GM19023 (cell line): ENCODE results near the gene LEAP2.
"Not testable (repeated sequence)": the region's sequence is repeated elsewhere in the genome, so short reads cannot be mapped to it uniquely, and the experiment has no call there.

ENCODE experiments used
- ATAC-seq: cut with Tn5 transposase; IDR thresholded peaks from one replicate; pipeline ENCODE4 v1.9.1; 2021; ENCODE audit warnings: mild to moderate bottlenecking, moderate library complexity; ENCODE audit not compliant: unreplicated experiment

Gene LEAP2

GRCh38 chr5:132840313-132840712 lies 33.2 kb upstream of the LEAP2 start:
- no peak for ATAC-seq

- no peak for ATAC-seq
Measured at GRCh38 chr5:132840896-132841295, 32.6 kb upstream of the LEAP2 start.

GRCh38 chr5:132841305-132841704 lies 32.2 kb upstream of the LEAP2 start:
- ATAC-seq = no peak

GRCh38 chr5:132848270-132848669 lies 25.2 kb upstream of the LEAP2 start:
- ATAC-seq = no peak

GRCh38 chr5:132849347-132849746 lies 24.1 kb upstream of the LEAP2 start:
- no peak for ATAC-seq

- ATAC-seq = no peak
Measured at GRCh38 chr5:132850066-132850465, 23.4 kb upstream of the LEAP2 start.

- ATAC-seq = no peak
Measured at GRCh38 chr5:132853323-132853722, 20.1 kb upstream of the LEAP2 start.

GRCh38 chr5:132853790-132854189 lies 19.7 kb upstream of the LEAP2 start:
- no peak for ATAC-seq

GRCh38 chr5:132854301-132854700 lies 19.2 kb upstream of the LEAP2 start:
- ATAC-seq = no peak

- not testable (repeated sequence) for ATAC-seq
Measured at GRCh38 chr5:132854992-132855391, 18.5 kb upstream of the LEAP2 start.

GRCh38 chr5:132856011-132856410 lies 17.5 kb upstream of the LEAP2 start:
- ATAC-seq = no peak

- no peak for ATAC-seq
Measured at GRCh38 chr5:132859889-132860437, 13.5 kb upstream of the LEAP2 start.

GRCh38 chr5:132860742-132861141 lies 12.7 kb upstream of the LEAP2 start:
- no peak for ATAC-seq

GRCh38 chr5:132865668-132866341 lies 7.7 kb upstream of the LEAP2 start:
- peak; percentile 39 for ATAC-seq

GRCh38 chr5:132866342-132867045 lies 7.0 kb upstream of the LEAP2 start, which contains the start of the genes GDF9 and UQCRQ:
Gene GDF9 (minus strand): TSS chr5:132866469. CDS start chr5:132864533, 1,936 bp downstream.
Gene UQCRQ (plus strand): TSS chr5:132866642. CDS start chr5:132866882, 240 bp downstream.
- peak; percentile 98 for ATAC-seq

GRCh38 chr5:132867046-132867451 lies 6.4 kb upstream of the LEAP2 start:
- peak; percentile 11 for ATAC-seq

GRCh38 chr5:132868754-132869153 lies 4.7 kb upstream of the LEAP2 start:
- ATAC-seq = no peak

GRCh38 chr5:132870801-132871200 lies 2.7 kb upstream of the LEAP2 start:
- no peak for ATAC-seq

- no peak for ATAC-seq
Measured at GRCh38 chr5:132871459-132872284, 1.8 kb upstream of the LEAP2 start.

- no peak for ATAC-seq
Measured at GRCh38 chr5:132872788-132873118, 715 bp upstream of the LEAP2 start.

GRCh38 chr5:132873930-132874271 lies 433 bp downstream of the LEAP2 start:
- ATAC-seq = no peak
